Mucosa of descending colon (tissue), 3 donors: ENCODE measurements around the gene HCFC1. TPM values are rescaled to one million over a fixed set of nuclear protein-coding genes. Genes with fewer than 3 reads are reported as not detected.
"Not testable (repeated sequence)": the region's sequence is repeated elsewhere in the genome, so short reads cannot be mapped to it uniquely, and the experiment has no call there.

Experiments
- ATAC-seq: fragments of 200-7000 bp; cut with Tn5 transposase; one replicate; pipeline ENCODE4 v1.9.1; 2020; ENCODE audit warnings: mild to moderate bottlenecking, moderate library complexity
- DNase-seq, 3 donors: peaks; one replicate each; pipeline ENCODE4 v3.0.0-alpha.2; 2020
- H3K36me3 ChIP-seq: fragments of 200-600 bp; one replicate; pipeline ENCODE4 v1.8.0; 2021; ENCODE audit warnings: low read depth, mild to moderate bottlenecking
- H3K4me1 ChIP-seq: fragments of 200-600 bp; one replicate; pipeline ENCODE4 v1.8.0; 2021; ENCODE audit warnings: low read depth, mild to moderate bottlenecking
- H3K4me3 ChIP-seq: fragments of 200-600 bp; one replicate; pipeline ENCODE4 v1.8.0; 2021; ENCODE audit warnings: mild to moderate bottlenecking
- H3K9me3 ChIP-seq: fragments of 200-600 bp; one replicate; pipeline ENCODE4 v1.8.0; 2021; ENCODE audit warnings: mild to moderate bottlenecking
- CTCF ChIP-seq: fragments of 200-600 bp; IDR thresholded peaks from one replicate; pipeline ENCODE4 v1.8.0; 2022; ENCODE audit warnings: antibody characterized with exemption, mild to moderate bottlenecking
- intact Hi-C, 2 donors: fragments of 100-400 bp; cut with DNase I in 1 of 2; cut with micrococcal nuclease in 1 of 2; formaldehyde crosslinking; loops; one replicate each; pipeline versions ENCODE4 v1.11.0 to v1.11.1; 2022; cut with DNase I, micrococcal nuclease
- total RNA-seq, 3 donors: library from RNA; stranded (reverse); fragmentation: NEBNext Ultra II Directional in 2 of 3; extraction: Animal tissue kit (Norgen Biotek cat#: 25700) in 2 of 3; gene quantifications; one replicate each; pipeline versions ENCODE4 v1.2.1 to v1.2.4, GENCODE V29; 2021 to 2023
- donor health status: DM: no; HTN: no; CAD: no; lungs with moderate emphysema.
- donor health status: DM: no; HTN: no; CAD: no.
- donor health status: DM: no; HTN: yes; CAD: no.

HCFC1 gene
- total RNA-seq, 3 donors from 2014 or later = 36.3 to 56.5 (median 48.2) TPM

- Histone ChIP-seq H3K36me3 (no peaks in the 10 kb centered on the region), H3K4me3 (no peak overlapping the region), H3K9me3 (no peaks in the 10 kb centered on the region), H3K4me1 (no peaks in the 10 kb centered on the region)
- DNase-seq (peak in 1 of 3 donors; percentile 77), ATAC-seq (peak; percentile 45)
- intact Hi-C loops = no loop called here
- TF ChIP-seq CTCF = no peak
These were observed 30.6 kb upstream of the HCFC1 start for GRCh38 chrX:154002215-154002719.

GRCh38 chrX:154000051-154000450 lies 28.4 kb upstream of the HCFC1 start:
- intact Hi-C loops = no loop called here

GRCh38 chrX:153999359-154000037 lies 27.9 kb upstream of the HCFC1 start:
- ATAC-seq = peak; percentile 64

More at GRCh38 chrX:154000051-154000450, 28.4 kb upstream of the HCFC1 start:
- Histone ChIP-seq H3K4me3 (no peak overlapping the region), H3K9me3 (no peaks in the 10 kb centered on the region), H3K4me1 (no peaks in the 10 kb centered on the region), H3K36me3 (no peaks in the 10 kb centered on the region)
- DNase-seq (no peak), ATAC-seq (peak; percentile 87)
- no peak for TF ChIP-seq CTCF

GRCh38 chrX:153995504-153995903 lies 23.9 kb upstream of the HCFC1 start:
- ATAC-seq = no peak
- intact Hi-C loops = no loop called here
- DNase-seq = no peak
- Histone ChIP-seq H3K4me3 (no peak overlapping the region), H3K4me1 (no peaks in the 10 kb centered on the region), H3K36me3 (no peaks in the 10 kb centered on the region), H3K9me3 (no peaks in the 10 kb centered on the region)
- no peak for TF ChIP-seq CTCF

More at GRCh38 chrX:153999359-154000037, 27.9 kb upstream of the HCFC1 start:
- H3K9me3 ChIP-seq = no peaks in the 10 kb centered on the region
- no peak for TF ChIP-seq CTCF
- no peak for DNase-seq
- H3K36me3 ChIP-seq = no peaks in the 10 kb centered on the region
- intact Hi-C loops = no loop called here
- H3K4me3 ChIP-seq = no peak overlapping the region
- H3K4me1 ChIP-seq = no peaks in the 10 kb centered on the region

GRCh38 chrX:153994398-153994797 lies 22.8 kb upstream of the HCFC1 start:
- H3K9me3 ChIP-seq, intact Hi-C loops, DNase-seq, H3K4me3 ChIP-seq, H3K36me3 ChIP-seq, H3K4me1 ChIP-seq, ATAC-seq: not testable (repeated sequence)

- Histone ChIP-seq H3K36me3 (no peaks in the 10 kb centered on the region), H3K9me3 (no peaks in the 10 kb centered on the region), H3K4me1 (no peaks in the 10 kb centered on the region), H3K4me3 (no peak overlapping the region)
- no peak for TF ChIP-seq CTCF
- intact Hi-C loops = no loop called here
- DNase-seq (no peak), ATAC-seq (no peak)
These were observed 22.4 kb upstream of the HCFC1 start for GRCh38 chrX:153993978-153994377.
